Duodenal mucosa (tissue), 2 donors: ENCODE results near the gene CABP4.
"Not testable (repeated sequence)": the region's sequence is repeated elsewhere in the genome, so short reads cannot be mapped to it uniquely, and the experiment has no call there.

ENCODE experiments used
- H3K27ac ChIP-seq: one replicate; pipeline ENCODE4 v1.7.0; 2013; ENCODE audit warnings: low read depth, low read length
- H3K27me3 ChIP-seq, 2 donors: one replicate each; pipeline ENCODE4 v1.7.0; 2013; ENCODE audit warnings: low read length in 2 of 2, control low read depth in 1 of 2; ENCODE audit not compliant: insufficient read depth in 2 of 2, control insufficient read depth in 1 of 2
- H3K36me3 ChIP-seq, 2 donors: one replicate each; pipeline ENCODE4 v1.7.0; 2013; ENCODE audit warnings: low read length in 2 of 2, control low read depth in 1 of 2; ENCODE audit not compliant: insufficient read depth in 2 of 2, control insufficient read depth in 1 of 2
- H3K4me1 ChIP-seq, 2 donors: one replicate each; pipeline ENCODE4 v1.7.0; 2013; ENCODE audit warnings: low read length in 2 of 2, control low read depth in 1 of 2; ENCODE audit not compliant: insufficient read depth in 2 of 2, control insufficient read depth in 1 of 2
- H3K4me3 ChIP-seq, 2 donors: one replicate each; pipeline ENCODE4 v1.7.0; 2013; ENCODE audit warnings: low read length in 2 of 2, low read depth in 1 of 2
- H3K9ac ChIP-seq, 2 donors: one replicate each; pipeline ENCODE4 v1.7.0; 2013; ENCODE audit warnings: low read length in 2 of 2, low read depth in 1 of 2
- H3K9me3 ChIP-seq, 2 donors: one replicate each; pipeline ENCODE4 v1.7.0; 2013; ENCODE audit warnings: low read length in 2 of 2, control low read depth in 1 of 2; ENCODE audit not compliant: control insufficient read depth in 1 of 2

CABP4 gene

GRCh38 chr11:67482275-67482826 lies 27.2 kb downstream of the CABP4 start:
- Histone ChIP-seq H3K4me1 (peaks cover 14 to 36% of the 10 kb centered on the region in 2 donors), H3K27ac (peak overlapping the region; percentile 81), H3K4me3 (peak overlapping the region; percentile 73 to 85), H3K9ac (peak overlapping the region; percentile 66 to 76), H3K9me3 (no peaks in the 10 kb centered on the region), H3K27me3 (no peaks in the 10 kb centered on the region), H3K36me3 (peaks cover 0 to 3% of the 10 kb centered on the region in 2 donors)

GRCh38 chr11:67482827-67483798 lies 28.0 kb downstream of the CABP4 start, which contains the start of gene AIP:
Gene AIP (plus strand): TSS chr11:67483026. CDS start chr11:67483159, 133 bp downstream.
- no peaks in the 10 kb centered on the region for H3K27me3 ChIP-seq
- peaks cover 0 to 3% of the 10 kb centered on the region in 2 donors for H3K36me3 ChIP-seq
- peak within 1 kb of the TSS; percentile 66 to 76 for H3K9ac ChIP-seq
- H3K27ac ChIP-seq: peak within 1 kb of the TSS; percentile 81
- no peaks in the 10 kb centered on the region for H3K9me3 ChIP-seq
- H3K4me3 ChIP-seq: peak within 1 kb of the TSS; percentile 73 to 85
- H3K4me1 ChIP-seq: peaks cover 14 to 36% of the 10 kb centered on the region in 2 donors

- no peaks in the 10 kb centered on the region for H3K9me3 ChIP-seq
- peaks cover 14 to 36% of the 10 kb centered on the region in 2 donors for H3K4me1 ChIP-seq
- H3K4me3 ChIP-seq: peak overlapping the region; percentile 73 to 85
- H3K27ac ChIP-seq: peak overlapping the region; percentile 81
- H3K36me3 ChIP-seq: peaks cover 0 to 3% of the 10 kb centered on the region in 2 donors
- no peaks in the 10 kb centered on the region for H3K27me3 ChIP-seq
- peak overlapping the region; percentile 47 to 66 for H3K9ac ChIP-seq
Measured at GRCh38 chr11:67483831-67484665, 28.9 kb downstream of the CABP4 start.

GRCh38 chr11:67484847-67485311 lies 29.7 kb downstream of the CABP4 start:
- Histone ChIP-seq H3K36me3 (peaks cover 4 to 12% of the 10 kb centered on the region in 2 donors), H3K4me3 (peak overlapping the region in 1 of 2 donors; percentile 85), H3K4me1 (peaks cover 14 to 36% of the 10 kb centered on the region in 2 donors), H3K9me3 (no peaks in the 10 kb centered on the region), H3K27ac (no peak overlapping the region), H3K27me3 (no peaks in the 10 kb centered on the region), H3K9ac (peak overlapping the region; percentile 39 to 66)

DNA sequence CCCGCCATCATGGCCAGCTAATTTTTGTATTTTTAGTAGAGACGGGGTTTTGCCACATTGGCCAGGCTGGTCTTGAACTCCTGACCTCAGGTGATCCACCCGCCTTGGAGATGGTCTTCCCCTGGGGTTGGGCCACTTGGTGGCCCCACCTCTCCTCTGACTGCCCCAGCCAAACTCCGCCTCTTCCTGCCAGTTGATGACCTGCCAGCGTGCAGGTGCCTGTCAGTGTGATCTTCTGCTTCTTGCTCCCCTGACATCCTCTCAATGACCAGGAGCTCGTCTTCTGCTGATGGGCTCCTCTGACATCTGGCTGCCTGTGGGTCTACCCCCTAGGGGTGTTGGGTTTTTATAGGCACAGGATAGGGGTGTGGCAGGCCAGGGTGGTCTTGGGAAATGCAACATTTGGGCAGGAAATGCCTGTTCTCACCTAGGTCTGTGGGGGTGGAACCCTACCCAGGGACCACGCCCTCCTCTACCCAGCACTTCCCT lies 30.8 kb downstream of the CABP4 start:
- H3K4me3 ChIP-seq, H3K27ac ChIP-seq, H3K9ac ChIP-seq, H3K27me3 ChIP-seq, H3K9me3 ChIP-seq: not testable (repeated sequence)
- Histone ChIP-seq H3K4me1 (peaks cover 14 to 36% of the 10 kb centered on the region in 2 donors), H3K36me3 (peaks cover 7 to 18% of the 10 kb centered on the region in 2 donors)

- H3K9me3 ChIP-seq: no peaks in the 10 kb centered on the region
- no peak overlapping the region for H3K4me3 ChIP-seq
- H3K36me3 ChIP-seq: peaks cover 13 to 24% of the 10 kb centered on the region in 2 donors
- H3K9ac ChIP-seq: no peak overlapping the region
- no peaks in the 10 kb centered on the region for H3K27me3 ChIP-seq
- H3K27ac ChIP-seq: no peak overlapping the region
- peaks cover 14 to 36% of the 10 kb centered on the region in 2 donors for H3K4me1 ChIP-seq
Measured at GRCh38 chr11:67486481-67487195, 31.5 kb downstream of the CABP4 start.

DNA sequence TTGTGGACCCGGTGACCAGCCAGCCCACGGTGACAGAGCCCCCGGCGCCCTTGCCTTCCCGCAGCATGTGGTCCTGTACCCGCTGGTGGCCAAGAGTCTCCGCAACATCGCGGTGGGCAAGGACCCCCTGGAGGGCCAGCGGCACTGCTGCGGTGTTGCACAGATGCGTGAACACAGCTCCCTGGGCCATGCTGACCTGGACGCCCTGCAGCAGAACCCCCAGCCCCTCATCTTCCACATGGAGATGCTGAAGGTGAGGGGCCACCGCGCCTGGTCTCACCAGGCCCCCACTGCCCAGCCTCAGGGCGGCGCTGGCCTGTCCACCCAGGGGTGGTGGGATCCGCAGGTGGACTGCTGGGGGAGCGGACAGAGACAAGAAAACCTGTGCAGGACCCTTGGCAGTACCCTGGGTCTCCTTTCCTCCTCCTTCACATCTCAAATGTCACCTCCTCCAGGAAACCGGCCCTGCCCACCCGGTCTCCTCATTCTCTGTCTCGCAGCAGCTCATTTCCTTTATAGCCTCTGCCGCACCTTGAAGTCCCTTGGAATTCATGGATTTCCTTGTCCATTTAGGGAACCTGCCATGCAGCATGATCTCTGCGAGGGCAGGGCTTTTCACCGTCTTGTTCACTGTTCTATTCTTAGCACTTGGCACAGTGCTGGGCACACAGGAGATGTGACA lies 34.2 kb downstream of the CABP4 start:
- Histone ChIP-seq H3K36me3 (peaks cover 18 to 41% of the 10 kb centered on the region in 2 donors), H3K9ac (no peak overlapping the region), H3K4me1 (peaks cover under 1 to 23% of the 10 kb centered on the region in 2 donors), H3K27me3 (no peaks in the 10 kb centered on the region), H3K4me3 (no peak overlapping the region), H3K27ac (no peak overlapping the region), H3K9me3 (no peaks in the 10 kb centered on the region)

- peaks cover 0 to 15% of the 10 kb centered on the region in 2 donors for H3K4me1 ChIP-seq
- H3K27ac ChIP-seq: no peak overlapping the region
- H3K27me3 ChIP-seq: no peaks in the 10 kb centered on the region
- no peaks in the 10 kb centered on the region for H3K9me3 ChIP-seq
- H3K36me3 ChIP-seq: peaks cover 18 to 46% of the 10 kb centered on the region in 2 donors
- no peak overlapping the region for H3K9ac ChIP-seq
- H3K4me3 ChIP-seq: no peak overlapping the region
Measured at GRCh38 chr11:67489885-67490726, 35.0 kb downstream of the CABP4 start.
